Natural killer cell (primary cell): ENCODE data around the gene ADRM1. TPM values are rescaled to one million over a fixed set of nuclear protein-coding genes. Genes with fewer than 3 reads are reported as not detected.

ENCODE experiments used
- ATAC-seq, 3 donors: fragments of 150-1000 bp in 2 of 3; fragments of 200-7000 bp in 1 of 3; cut with Tn5 transposase; 1 replicate in 1 of 3; 2 replicates in 2 of 3; pipeline ENCODE4 v1.10.0; 2021; ENCODE audit warnings: mild to moderate bottlenecking in 2 of 3, moderate library complexity in 2 of 3
- DNase-seq, 2 donors: peaks; one replicate each; pipeline versions ENCODE4 v3.0.0 to v3.0.0-alpha.2; 2013 to 2021; ENCODE audit warnings: mixed read lengths in 1 of 2
- H3K27ac ChIP-seq: one replicate; pipeline ENCODE4 v1.5.1; 2013; ENCODE audit warnings: mild to moderate bottlenecking, low read length
- H3K27me3 ChIP-seq: one replicate; pipeline ENCODE4 v1.6.1; 2013; ENCODE audit warnings: low read length; ENCODE audit not compliant: control insufficient read depth, insufficient read depth
- H3K36me3 ChIP-seq: one replicate; pipeline ENCODE4 v1.6.1; 2013; ENCODE audit warnings: low read length; ENCODE audit not compliant: control insufficient read depth, insufficient read depth
- H3K4me1 ChIP-seq: one replicate; pipeline ENCODE4 v1.6.1; 2013; ENCODE audit warnings: low read length; ENCODE audit not compliant: control insufficient read depth, insufficient read depth
- H3K4me3 ChIP-seq: one replicate; pipeline ENCODE4 v1.5.1; 2013; ENCODE audit warnings: low read length
- H3K9me3 ChIP-seq: one replicate; pipeline ENCODE4 v1.6.1; 2013; ENCODE audit warnings: low read length; ENCODE audit not compliant: control insufficient read depth, insufficient read depth
- H3K27ac Mint-ChIP-seq, 2 donors: one replicate each; pipeline ENCODE4 v1.8.0; 2022; ENCODE audit warnings: mild to moderate bottlenecking in 2 of 2, mixed read lengths in 2 of 2, moderate library complexity in 1 of 2
- H3K27me3 Mint-ChIP-seq, 2 donors: one replicate each; pipeline ENCODE4 v1.8.0; 2022; ENCODE audit warnings: low read depth in 2 of 2, mixed read lengths in 2 of 2
- H3K36me3 Mint-ChIP-seq: one replicate; pipeline ENCODE4 v1.8.0; 2022; ENCODE audit warnings: mixed read lengths
- H3K4me1 Mint-ChIP-seq, 2 donors: one replicate each; pipeline ENCODE4 v1.8.0; 2022; ENCODE audit warnings: mixed read lengths in 2 of 2
- H3K4me3 Mint-ChIP-seq: one replicate; pipeline ENCODE4 v1.8.0; 2022; ENCODE audit warnings: mild to moderate bottlenecking, moderate library complexity, mixed read lengths
- H3K9me3 Mint-ChIP-seq, 2 donors: one replicate each; pipeline ENCODE4 v1.8.0; 2022; ENCODE audit warnings: mixed read lengths in 2 of 2
- WGBS: methylation state at CpG from one replicate; pipeline ENCODE4 v1.1.7; 2013; ENCODE audit warnings: missing lambda C conversion rate; ENCODE audit not compliant: insufficient coverage; 5-methylcytosine and 5-hydroxymethylcytosine counted together
- intact Hi-C: fragments of 100-400 bp; cut with micrococcal nuclease; formaldehyde crosslinking; loops from one replicate; pipeline ENCODE4 v1.14.2; 2022
- total RNA-seq, 4 donors: library from RNA; stranded (reverse); fragments of 120-200 nt in 1 of 4; gene quantifications; one replicate each; pipeline versions ENCODE4 v1.2.3 to v1.2.4, GENCODE V29; 2013 to 2022
- TF ChIP-seq, protein P1 (sequence below): fragments of 200-600 bp; IDR thresholded peaks from one replicate; pipeline ENCODE4 v1.8.0; 2022; ENCODE audit warnings: antibody characterized with exemption

The ADRM1 gene
- total RNA-seq, 3 donors from 2014 or later (not counting 1 experiment from before 2014, with no cell fraction given): 81.4 to 88.4 (median 84.6) TPM

DNA sequence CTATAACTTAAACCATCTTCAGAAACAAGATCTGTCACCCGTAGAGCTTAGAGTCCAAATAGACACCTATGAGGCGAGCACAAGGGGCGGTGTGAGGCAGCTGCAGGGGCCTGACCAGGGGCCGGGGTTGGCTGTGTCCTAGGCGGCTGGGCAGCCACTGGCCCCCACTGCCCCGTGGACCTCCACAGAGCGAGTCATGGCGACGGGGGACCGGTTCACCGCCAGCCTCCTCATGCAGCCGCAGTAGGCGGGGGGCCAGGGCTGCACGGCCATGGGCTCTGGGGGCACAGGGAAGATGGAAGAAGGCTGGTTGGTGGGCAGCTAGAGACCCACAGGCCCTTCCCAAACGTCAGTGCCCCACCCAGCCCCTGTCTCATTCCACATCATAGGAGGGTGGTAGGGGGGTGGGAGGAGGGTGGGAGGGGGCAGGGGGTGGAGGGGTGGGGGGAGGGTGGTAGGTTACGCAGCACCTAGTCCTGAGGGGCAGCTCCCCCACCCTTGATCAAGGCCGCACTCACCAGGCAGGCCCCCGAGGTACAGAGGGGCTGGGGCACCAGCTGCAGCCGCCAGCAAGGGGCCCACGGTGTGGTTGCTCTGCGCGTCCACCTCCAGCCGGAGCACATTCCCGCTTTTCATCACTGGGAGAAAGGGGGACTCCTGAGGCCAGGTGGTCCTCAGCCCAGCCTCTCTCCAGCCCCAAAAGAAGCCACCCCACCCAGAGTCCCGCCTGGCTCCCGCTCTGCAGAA, 6.6 kb downstream of the ADRM1 start:
- DNase-seq (no peak), ATAC-seq (no peak)
- no peaks in the 10 kb centered on the region for H3K9me3 Mint-ChIP-seq
- no peak overlapping the region for H3K27ac ChIP-seq
- no peaks in the 10 kb centered on the region for H3K27me3 ChIP-seq
- H3K4me3 Mint-ChIP-seq: no peak overlapping the region
- no peaks in the 10 kb centered on the region for H3K27me3 Mint-ChIP-seq
- no peaks in the 10 kb centered on the region for H3K9me3 ChIP-seq
- no peaks in the 10 kb centered on the region for H3K36me3 Mint-ChIP-seq
- intact Hi-C loops: no loop called here
- no peak overlapping the region for H3K27ac Mint-ChIP-seq
- TF ChIP-seq, protein P1, sequence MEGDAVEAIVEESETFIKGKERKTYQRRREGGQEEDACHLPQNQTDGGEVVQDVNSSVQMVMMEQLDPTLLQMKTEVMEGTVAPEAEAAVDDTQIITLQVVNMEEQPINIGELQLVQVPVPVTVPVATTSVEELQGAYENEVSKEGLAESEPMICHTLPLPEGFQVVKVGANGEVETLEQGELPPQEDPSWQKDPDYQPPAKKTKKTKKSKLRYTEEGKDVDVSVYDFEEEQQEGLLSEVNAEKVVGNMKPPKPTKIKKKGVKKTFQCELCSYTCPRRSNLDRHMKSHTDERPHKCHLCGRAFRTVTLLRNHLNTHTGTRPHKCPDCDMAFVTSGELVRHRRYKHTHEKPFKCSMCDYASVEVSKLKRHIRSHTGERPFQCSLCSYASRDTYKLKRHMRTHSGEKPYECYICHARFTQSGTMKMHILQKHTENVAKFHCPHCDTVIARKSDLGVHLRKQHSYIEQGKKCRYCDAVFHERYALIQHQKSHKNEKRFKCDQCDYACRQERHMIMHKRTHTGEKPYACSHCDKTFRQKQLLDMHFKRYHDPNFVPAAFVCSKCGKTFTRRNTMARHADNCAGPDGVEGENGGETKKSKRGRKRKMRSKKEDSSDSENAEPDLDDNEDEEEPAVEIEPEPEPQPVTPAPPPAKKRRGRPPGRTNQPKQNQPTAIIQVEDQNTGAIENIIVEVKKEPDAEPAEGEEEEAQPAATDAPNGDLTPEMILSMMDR: no peak
- H3K4me3 ChIP-seq: no peak overlapping the region
- 94% methylated on average over 23 of the region's 26 CpGs for WGBS
- H3K4me1 ChIP-seq: peaks cover 14% of the 10 kb centered on the region
- H3K36me3 ChIP-seq: peaks cover 41% of the 10 kb centered on the region
- H3K4me1 Mint-ChIP-seq: peaks cover 11 to 14% of the 10 kb centered on the region in 2 donors

DNA sequence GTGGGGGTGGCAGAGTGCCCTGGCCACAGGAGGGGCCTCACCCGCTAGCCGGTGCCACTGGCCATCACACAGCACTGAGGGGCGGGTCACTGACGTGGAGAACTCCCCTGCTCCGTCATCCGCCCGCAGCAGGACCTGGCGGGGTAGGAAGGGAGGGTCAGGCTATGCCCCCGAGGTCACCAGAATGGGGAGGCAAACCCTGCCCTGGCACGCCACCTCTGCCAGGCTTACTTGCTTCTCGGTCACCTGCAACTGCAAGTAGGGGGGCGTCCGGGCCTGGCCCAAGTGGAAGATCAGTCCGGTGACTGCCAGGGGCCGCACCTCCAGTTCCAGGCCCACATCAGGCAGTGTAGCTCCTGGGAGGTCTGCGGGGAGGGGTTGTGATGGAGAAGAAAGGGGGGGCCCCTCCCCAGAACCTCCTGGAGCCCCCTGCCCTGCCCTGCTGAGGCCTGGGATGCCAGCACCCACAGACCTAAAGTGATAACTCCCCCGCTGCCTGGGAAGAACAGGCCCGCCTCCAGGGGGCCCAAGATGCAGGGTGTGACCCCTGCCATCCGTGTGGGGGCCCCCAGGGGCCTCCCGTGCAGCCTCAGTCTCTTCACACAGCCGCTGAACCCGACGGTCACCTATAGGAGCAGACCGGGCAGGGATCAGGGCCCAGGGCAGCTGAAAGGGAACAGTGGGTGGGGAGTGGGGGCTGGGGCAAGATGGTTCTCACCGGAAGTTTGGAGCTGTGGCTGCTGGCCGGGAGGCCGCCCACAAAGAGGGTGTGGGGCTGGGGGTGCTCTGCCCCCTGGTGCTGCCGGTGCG, 7.4 kb downstream of the ADRM1 start:
- Mint-ChIP-seq H3K36me3 (no peaks in the 10 kb centered on the region), H3K27me3 (no peaks in the 10 kb centered on the region), H3K4me3 (no peak overlapping the region), H3K27ac (no peak overlapping the region), H3K9me3 (no peaks in the 10 kb centered on the region), H3K4me1 (peaks cover 4 to 6% of the 10 kb centered on the region in 2 donors)
- TF ChIP-seq, protein P1: no peak
- no peak overlapping the region for H3K27ac ChIP-seq
- DNase-seq (no peak), ATAC-seq (no peak)
- no peaks in the 10 kb centered on the region for H3K27me3 ChIP-seq
- peaks cover 6% of the 10 kb centered on the region for H3K4me1 ChIP-seq
- intact Hi-C loops: no loop called here
- H3K4me3 ChIP-seq: no peak overlapping the region
- H3K36me3 ChIP-seq: peaks cover 40% of the 10 kb centered on the region
- 90% methylated on average over 29 of the region's 29 CpGs for WGBS
- no peaks in the 10 kb centered on the region for H3K9me3 ChIP-seq

DNA sequence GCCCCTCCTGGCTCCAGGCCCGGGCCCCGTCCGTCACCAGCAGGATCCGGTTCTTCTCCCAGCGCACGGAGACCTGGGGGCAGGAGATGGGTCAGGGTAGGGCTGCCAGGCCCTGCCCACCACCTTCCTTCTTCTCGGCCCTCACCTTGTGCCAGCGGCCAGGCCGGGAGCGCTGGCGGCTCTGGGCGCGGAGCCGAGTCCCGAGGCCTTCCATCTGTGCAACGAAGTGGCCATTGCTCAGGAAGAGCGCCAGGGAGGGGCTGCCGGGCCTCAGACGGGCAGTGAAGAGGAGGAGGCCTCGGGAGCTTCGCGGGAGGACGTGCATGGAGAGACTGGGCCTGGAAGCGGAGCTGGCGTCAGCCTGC, 7.9 kb downstream of the ADRM1 start:
- Histone ChIP-seq H3K4me3 (no peak overlapping the region), H3K27me3 (no peaks in the 10 kb centered on the region), H3K4me1 (peaks cover under 1% of the 10 kb centered on the region), H3K36me3 (peaks cover 34% of the 10 kb centered on the region), H3K27ac (no peak overlapping the region), H3K9me3 (no peaks in the 10 kb centered on the region)
- ATAC-seq (no peak), DNase-seq (no peak)
- Mint-ChIP-seq H3K4me3 (no peak overlapping the region), H3K27me3 (no peaks in the 10 kb centered on the region), H3K4me1 (peaks cover 0 to under 1% of the 10 kb centered on the region in 2 donors), H3K9me3 (no peaks in the 10 kb centered on the region), H3K27ac (no peak overlapping the region), H3K36me3 (no peaks in the 10 kb centered on the region)
- TF ChIP-seq, protein P1: no peak
- 96% methylated on average over 25 of the region's 25 CpGs for WGBS
- intact Hi-C loops: no loop called here
